Ovary (tissue), 9 donors: ENCODE data around the gene CCDC91. TPM values are rescaled to one million over a fixed set of nuclear protein-coding genes. Genes with fewer than 3 reads are reported as not detected.

ENCODE experiments used
- DNase-seq, 5 donors: peaks; one replicate each; pipeline ENCODE4 v3.0.0-alpha.2; 2019 to 2020
- H3K27ac ChIP-seq, 2 donors: fragments of 200-600 bp; one replicate each; pipeline versions ENCODE4 v1.5.1 to v1.8.0; 2019 to 2022
- H3K27me3 ChIP-seq: fragments of 200-600 bp; one replicate; pipeline ENCODE4 v1.8.0; 2022
- H3K36me3 ChIP-seq: fragments of 200-600 bp; sonication (generic); one replicate; pipeline ENCODE4 v1.5.1; 2019
- H3K4me1 ChIP-seq: one replicate; pipeline ENCODE4 v1.8.1; 2013; ENCODE audit warnings: mild to moderate bottlenecking, moderate library complexity; ENCODE audit not compliant: insufficient read depth
- H3K4me3 ChIP-seq: fragments of 200-600 bp; sonication (generic); one replicate; pipeline ENCODE4 v1.5.1; 2017
- H3K9me3 ChIP-seq, 2 donors: fragments of 200-600 bp in 1 of 2; sonication (generic) in 1 of 2; one replicate each; pipeline versions ENCODE4 v1.5.1 to v1.8.1; 2013 to 2019; ENCODE audit warnings: mild to moderate bottlenecking in 1 of 2, moderate library complexity in 1 of 2
- EP300 ChIP-seq: sonication (generic); formaldehyde crosslinking; IDR thresholded peaks from one replicate; pipeline ENCODE4 v1.6.1; 2017; ENCODE audit warnings: antibody characterized with exemption
- POLR2A ChIP-seq: fragments of 450-650 bp; IDR thresholded peaks from one replicate; pipeline ENCODE4 v1.6.1; 2017; ENCODE audit warnings: antibody characterized with exemption, mild to moderate bottlenecking, moderate library complexity
- WGBS, 3 donors: extraction: QIAGEN DNeasy Blood & Tissue Kit in 1 of 3; methylation state at CpG; one replicate each; pipeline versions ENCODE4 v1.1.5 to v1.1.7; 2013 to 2017; 5-methylcytosine and 5-hydroxymethylcytosine counted together
- intact Hi-C, 4 donors: fragments of 100-400 bp; cut with DNase I; formaldehyde crosslinking; loops; one replicate each; pipeline versions ENCODE4 v1.11.0 to v1.15.1; 2022 to 2023
- polyA plus RNA-seq, 2 donors: library from polyadenylated mRNA; stranded (reverse); fragments of 200-250 nt in 1 of 2; fragments of 350-450 nt in 1 of 2; fragmentation: Illumina TruSeq in 1 of 2; extraction: RNeasy Lipid Tissue Mini Kit (QIAGEN cat#74804) in 1 of 2; gene quantifications; one replicate each; pipeline ENCODE4 v1.2.3, GENCODE V29; 2013 to 2014
- total RNA-seq, 7 donors: library from RNA; depleted of rRNA in 2 of 7; stranded (reverse); fragments of >200 nt in 2 of 7; fragmentation: NEBNext Ultra II Directional in 3 of 7; extraction: Animal tissue kit (Norgen Biotek cat#: 25700) in 3 of 7; gene quantifications; one replicate each; pipeline versions ENCODE4 v1.1.0 to v1.2.4, GENCODE V29; 2016 to 2023
- TF ChIP-seq, protein P1 (sequence below), 3 donors: fragments of 450-650 bp in 2 of 3; fragments of 200-600 bp in 1 of 3; IDR thresholded peaks; one replicate each; pipeline versions ENCODE4 v1.5.1 to v1.8.0; 2016 to 2022; ENCODE audit warnings: antibody characterized with exemption in 3 of 3, mild to moderate bottlenecking in 1 of 3
- donor health status: DM: no; HTN: no; CAD: no; lungs with moderate emphysema.
- donor health status: DM: no; HTN: no; CAD: no.
- donor health status: Bipolar disorder and iron deficiency.
- donor health status: DM: yes; HTN: yes; CAD: no.
- donor health status: DM: no; HTN: no; CAD: no.
- donor health status: DM: yes; HTN: yes; CAD: no.

Gene CCDC91
- total and polyA plus RNA-seq, 9 donors, result 15.8 to 45.7 (median 36.2) TPM

DNA sequence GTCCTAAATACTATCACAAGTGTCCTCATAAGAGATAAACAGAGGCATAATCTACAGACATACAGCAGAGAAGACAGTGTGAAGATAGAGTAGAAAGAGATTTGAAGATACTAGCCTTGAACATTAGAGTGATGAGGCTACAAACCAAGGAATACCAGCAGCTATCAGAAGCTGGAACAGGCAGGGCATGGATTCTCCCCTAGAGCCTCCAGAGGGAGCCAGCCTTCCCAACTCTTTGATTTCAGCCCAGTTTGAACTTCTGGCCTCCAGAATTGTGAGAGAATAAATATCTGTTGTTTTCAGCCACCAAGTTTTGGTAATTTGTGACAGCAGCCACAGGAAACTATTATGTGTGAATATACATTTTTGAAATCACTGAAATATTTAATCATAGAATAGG, 47.2 kb downstream of the CCDC91 start:
- DNase-seq, result no peak
- Histone ChIP-seq H3K4me1 (no peaks in the 10 kb centered on the region), H3K9me3 (no peaks in the 10 kb centered on the region), H3K27ac (no peak overlapping the region), H3K27me3 (no peaks in the 10 kb centered on the region), H3K36me3 (no peaks in the 10 kb centered on the region), H3K4me3 (no peak overlapping the region)
- intact Hi-C loops, result no loop called here
- TF ChIP-seq EP300 (no peak), POLR2A (no peak)
- TF ChIP-seq, protein P1, sequence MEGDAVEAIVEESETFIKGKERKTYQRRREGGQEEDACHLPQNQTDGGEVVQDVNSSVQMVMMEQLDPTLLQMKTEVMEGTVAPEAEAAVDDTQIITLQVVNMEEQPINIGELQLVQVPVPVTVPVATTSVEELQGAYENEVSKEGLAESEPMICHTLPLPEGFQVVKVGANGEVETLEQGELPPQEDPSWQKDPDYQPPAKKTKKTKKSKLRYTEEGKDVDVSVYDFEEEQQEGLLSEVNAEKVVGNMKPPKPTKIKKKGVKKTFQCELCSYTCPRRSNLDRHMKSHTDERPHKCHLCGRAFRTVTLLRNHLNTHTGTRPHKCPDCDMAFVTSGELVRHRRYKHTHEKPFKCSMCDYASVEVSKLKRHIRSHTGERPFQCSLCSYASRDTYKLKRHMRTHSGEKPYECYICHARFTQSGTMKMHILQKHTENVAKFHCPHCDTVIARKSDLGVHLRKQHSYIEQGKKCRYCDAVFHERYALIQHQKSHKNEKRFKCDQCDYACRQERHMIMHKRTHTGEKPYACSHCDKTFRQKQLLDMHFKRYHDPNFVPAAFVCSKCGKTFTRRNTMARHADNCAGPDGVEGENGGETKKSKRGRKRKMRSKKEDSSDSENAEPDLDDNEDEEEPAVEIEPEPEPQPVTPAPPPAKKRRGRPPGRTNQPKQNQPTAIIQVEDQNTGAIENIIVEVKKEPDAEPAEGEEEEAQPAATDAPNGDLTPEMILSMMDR (IDR thresholded peaks at IDR 0.05), result no peak

- Histone ChIP-seq H3K9me3 (no peaks in the 10 kb centered on the region), H3K36me3 (no peaks in the 10 kb centered on the region), H3K4me3 (no peak overlapping the region), H3K27me3 (no peaks in the 10 kb centered on the region), H3K27ac (no peak overlapping the region), H3K4me1 (no peaks in the 10 kb centered on the region)
- DNase-seq, result no peak
- WGBS, 3 donors, result 89 to 94% (median 92%) methylated on average over 3 of the region's 3 CpGs
- intact Hi-C loops, result no loop called here
- TF ChIP-seq, protein P1 (IDR thresholded peaks at IDR 0.05), result no peak
- TF ChIP-seq POLR2A (no peak), EP300 (no peak)
Observed at GRCh38 chr12:28239918-28240317, 49.7 kb downstream of the CCDC91 start.

- H3K27ac ChIP-seq, result no peak overlapping the region
- no peak for TF ChIP-seq EP300
- TF ChIP-seq POLR2A, result no peak
- TF ChIP-seq, protein P1 (IDR thresholded peaks at IDR 0.05), result no peak
- no peaks in the 10 kb centered on the region for H3K36me3 ChIP-seq
- no peaks in the 10 kb centered on the region for H3K4me1 ChIP-seq
- intact Hi-C loops, result no loop called here
- H3K27me3 ChIP-seq, result no peaks in the 10 kb centered on the region
- no peak for DNase-seq
- no peaks in the 10 kb centered on the region for H3K9me3 ChIP-seq
- H3K4me3 ChIP-seq, result no peak overlapping the region
Observed at GRCh38 chr12:28240853-28241252, 50.6 kb downstream of the CCDC91 start.

DNA sequence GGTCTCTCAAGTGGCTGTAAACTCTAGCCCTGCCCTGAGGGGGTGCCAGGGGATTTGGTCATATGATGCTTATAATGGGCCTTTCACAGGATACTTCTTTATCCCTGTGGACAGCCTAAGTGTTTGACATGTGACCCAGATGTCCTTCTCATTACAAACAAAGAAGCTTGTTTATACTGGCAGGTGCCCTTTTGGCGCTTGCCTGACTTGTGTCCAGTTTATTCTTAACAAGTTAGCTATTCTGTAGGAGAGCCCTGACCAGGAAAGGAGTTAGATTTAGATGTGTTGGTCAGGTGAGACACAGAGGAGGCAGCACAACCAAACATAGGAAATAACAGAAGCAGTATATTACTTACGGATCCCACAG, 51.9 kb downstream of the CCDC91 start:
- intact Hi-C loops, result no loop called here
- 94 to 98% (median 96%) methylated on average over 2 of the region's 2 CpGs for WGBS, 3 donors
- Histone ChIP-seq H3K27ac (no peak overlapping the region), H3K9me3 (no peaks in the 10 kb centered on the region), H3K4me1 (no peaks in the 10 kb centered on the region), H3K36me3 (no peaks in the 10 kb centered on the region), H3K27me3 (no peaks in the 10 kb centered on the region), H3K4me3 (no peak overlapping the region)
- no peak for DNase-seq
- TF ChIP-seq EP300, result no peak
- TF ChIP-seq, protein P1 (IDR thresholded peaks at IDR 0.05), result no peak
- no peak for TF ChIP-seq POLR2A
